ENCODE measurements around the gene LOXL3. TPM values are rescaled to one million over a fixed set of nuclear protein-coding genes. Genes with fewer than 3 reads are reported as not detected.
"Not testable (repeated sequence)": the region's sequence is repeated elsewhere in the genome, so short reads cannot be mapped to it uniquely, and the experiment has no call there.

Gene LOXL3
- total RNA-seq, 1 experiment from 2014 or later: 3.1 TPM

GRCh38 chr2:74573747-74574562 is 20.2 kb upstream of the LOXL3 start:
- peak; percentile 70 for DNase-seq (ENCODE audit: extremely low read depth, low read depth)

- no peak for DNase-seq (ENCODE audit: extremely low read depth, low read depth)
These were observed 18.6 kb upstream of the LOXL3 start for GRCh38 chr2:74572178-74572925.

DNA sequence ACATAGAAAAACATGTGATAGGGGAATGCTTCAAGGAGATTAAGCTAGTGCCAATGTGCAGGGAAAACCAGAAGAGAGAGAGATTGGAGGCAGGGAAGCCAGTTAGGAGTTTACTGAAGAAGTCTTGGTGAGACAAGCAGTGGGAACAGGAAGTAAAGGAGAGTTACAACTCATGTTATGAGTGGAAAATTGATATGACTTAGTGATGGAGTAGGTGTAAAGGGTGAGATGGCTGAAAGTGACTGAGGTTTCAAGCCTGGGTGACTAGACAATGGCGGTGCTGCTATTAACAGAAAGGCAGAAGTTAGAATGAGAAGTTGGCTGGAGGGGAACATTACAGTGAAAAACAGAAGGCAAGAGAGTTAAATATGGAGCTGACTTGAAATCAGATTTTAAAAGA is 17.3 kb upstream of the LOXL3 start:
- no peak for DNase-seq (ENCODE audit: extremely low read depth, low read depth)

DNA sequence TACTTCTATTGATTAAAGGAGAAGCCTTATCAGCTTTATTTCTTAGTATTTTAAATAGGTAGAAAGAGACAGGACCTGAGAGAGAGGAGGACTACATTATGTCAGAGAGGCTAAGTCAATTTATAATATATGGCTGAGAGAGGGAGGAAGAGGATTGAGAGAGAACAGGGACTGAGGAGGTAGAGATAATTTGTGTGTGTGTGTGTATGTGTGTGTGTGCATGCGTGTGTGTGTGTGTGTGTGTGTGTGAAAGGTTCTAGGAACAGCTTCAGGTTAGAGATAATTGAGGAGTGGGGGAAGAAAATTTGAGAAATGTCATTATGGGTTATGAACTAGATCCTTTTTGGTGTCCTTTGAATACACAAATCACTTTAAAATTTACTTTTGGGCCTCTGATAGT is 15.9 kb upstream of the LOXL3 start:
- no peak for DNase-seq (ENCODE audit: extremely low read depth, low read depth)

DNA sequence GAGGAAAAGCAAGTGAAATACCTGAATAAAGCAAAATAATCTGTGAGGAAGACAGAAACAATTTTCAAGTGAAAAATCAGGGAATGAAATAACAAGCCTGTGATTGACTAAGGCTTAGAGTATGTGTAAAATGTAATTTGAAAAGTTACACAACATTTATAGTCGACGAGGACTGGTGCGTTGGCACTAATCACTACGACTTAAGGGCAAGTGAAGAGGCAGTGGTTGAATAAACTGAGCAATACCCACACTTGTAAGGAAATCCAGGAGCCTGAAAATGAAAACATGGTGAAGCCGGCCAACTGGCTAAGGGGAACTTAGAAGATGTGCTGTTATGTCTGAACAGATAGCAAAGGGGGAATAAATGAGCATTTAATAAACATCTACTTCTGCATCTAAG is 14.1 kb upstream of the LOXL3 start:
- DNase-seq (ENCODE audit: extremely low read depth, low read depth): peak; percentile 73

GRCh38 chr2:74566754-74567085 is 13.0 kb upstream of the LOXL3 start:
- peak; percentile 78 for DNase-seq (ENCODE audit: extremely low read depth, low read depth)

- no peak for DNase-seq (ENCODE audit: extremely low read depth, low read depth)
These were observed 12.5 kb upstream of the LOXL3 start for GRCh38 chr2:74566076-74566753.

DNA sequence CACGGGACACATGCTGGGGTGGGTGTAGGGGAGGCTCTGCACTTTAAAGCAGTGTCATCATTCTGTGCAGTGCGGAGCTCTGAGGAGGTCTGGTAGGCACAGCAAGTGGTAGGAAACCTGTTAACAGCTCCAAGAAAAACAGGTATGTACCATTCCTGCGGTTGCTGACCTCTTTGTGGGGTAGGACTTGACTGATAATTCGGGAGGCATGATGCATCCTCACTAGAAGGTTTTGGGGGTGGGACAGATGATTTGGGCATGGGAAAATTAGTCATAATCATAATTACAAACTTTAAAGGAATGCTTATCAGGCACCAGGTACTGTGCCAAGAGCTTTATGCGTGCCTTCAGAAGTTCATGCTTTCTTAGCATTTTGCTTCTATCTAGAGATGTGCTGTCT is 10.5 kb upstream of the LOXL3 start:
- no peak for DNase-seq (ENCODE audit: extremely low read depth, low read depth)

GRCh38 chr2:74562126-74562775 is 8.5 kb upstream of the LOXL3 start:
- no peak for DNase-seq (ENCODE audit: extremely low read depth, low read depth)

DNA sequence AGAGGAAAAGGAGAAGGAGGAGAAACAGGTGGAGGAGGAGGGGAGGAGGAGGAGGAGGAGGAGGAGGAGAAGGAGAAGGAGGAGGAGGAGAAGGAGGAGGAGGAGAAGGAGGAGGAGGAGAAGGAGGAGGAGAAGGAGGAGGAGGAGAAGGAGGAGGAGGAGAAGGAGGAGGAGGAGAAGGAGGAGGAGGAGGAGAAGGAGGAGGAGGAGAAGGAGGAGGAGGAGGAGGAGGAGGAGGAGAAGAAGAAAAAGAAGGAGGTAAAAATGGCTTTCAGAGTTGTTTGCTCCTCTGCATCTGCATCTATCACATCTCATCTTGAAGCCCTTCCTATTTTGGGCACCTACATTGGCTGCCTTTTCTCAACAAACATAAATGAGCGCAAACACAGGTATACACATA is 7.3 kb upstream of the LOXL3 start:
- not testable (repeated sequence) for DNase-seq (ENCODE audit: extremely low read depth, low read depth)

GRCh38 chr2:74560591-74560990 is 6.8 kb upstream of the LOXL3 start:
- no peak for DNase-seq (ENCODE audit: extremely low read depth, low read depth)

GRCh38 chr2:74559912-74560311 is 6.2 kb upstream of the LOXL3 start:
- DNase-seq (ENCODE audit: extremely low read depth, low read depth): no peak

DNA sequence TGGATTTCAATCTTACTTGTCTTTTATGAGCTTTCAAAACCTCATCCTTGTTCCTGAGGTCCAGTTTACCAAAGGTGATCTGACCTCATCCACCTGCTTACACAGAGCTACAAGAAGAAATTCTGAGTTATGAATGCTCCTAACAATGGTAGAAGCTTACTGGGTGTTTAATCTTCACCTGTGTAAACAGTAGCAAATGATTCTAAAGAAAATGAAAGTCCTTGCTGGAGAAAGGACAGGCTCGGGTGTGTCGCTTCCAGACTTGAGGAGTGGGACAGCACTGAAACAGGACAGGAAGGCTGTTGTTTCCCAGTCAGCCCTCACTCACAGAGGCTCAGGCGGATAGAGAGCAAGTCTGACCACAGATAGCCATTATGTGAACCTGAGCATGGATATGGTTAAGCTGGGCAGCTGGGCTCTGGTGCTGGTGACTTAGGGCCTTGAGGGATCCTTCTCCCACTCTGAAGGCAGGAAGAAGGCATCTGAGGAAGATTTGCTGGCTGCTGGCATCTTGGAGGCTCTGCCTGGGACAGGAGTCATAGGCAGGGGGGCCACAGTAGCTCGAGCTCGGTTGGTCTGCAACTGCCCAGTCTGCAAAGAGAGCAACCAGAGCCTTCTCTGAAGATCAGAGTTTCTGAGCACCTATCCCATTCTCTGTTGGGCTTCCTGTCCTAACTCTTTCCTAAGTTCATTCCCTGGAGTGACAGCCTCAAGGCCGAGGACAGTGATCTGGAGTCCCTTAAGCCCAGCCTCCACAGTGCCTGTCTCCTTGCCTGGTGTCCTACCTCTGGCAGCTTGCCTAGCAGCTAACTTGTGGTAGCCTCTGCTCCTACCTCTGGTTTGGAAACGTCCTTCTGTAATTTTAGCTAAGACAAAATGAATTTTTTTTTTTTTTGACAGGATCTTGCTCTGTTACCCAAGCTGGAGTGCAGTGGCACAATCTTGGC is 4.8 kb upstream of the LOXL3 start:
- no peak for DNase-seq (ENCODE audit: extremely low read depth, low read depth)

DNA sequence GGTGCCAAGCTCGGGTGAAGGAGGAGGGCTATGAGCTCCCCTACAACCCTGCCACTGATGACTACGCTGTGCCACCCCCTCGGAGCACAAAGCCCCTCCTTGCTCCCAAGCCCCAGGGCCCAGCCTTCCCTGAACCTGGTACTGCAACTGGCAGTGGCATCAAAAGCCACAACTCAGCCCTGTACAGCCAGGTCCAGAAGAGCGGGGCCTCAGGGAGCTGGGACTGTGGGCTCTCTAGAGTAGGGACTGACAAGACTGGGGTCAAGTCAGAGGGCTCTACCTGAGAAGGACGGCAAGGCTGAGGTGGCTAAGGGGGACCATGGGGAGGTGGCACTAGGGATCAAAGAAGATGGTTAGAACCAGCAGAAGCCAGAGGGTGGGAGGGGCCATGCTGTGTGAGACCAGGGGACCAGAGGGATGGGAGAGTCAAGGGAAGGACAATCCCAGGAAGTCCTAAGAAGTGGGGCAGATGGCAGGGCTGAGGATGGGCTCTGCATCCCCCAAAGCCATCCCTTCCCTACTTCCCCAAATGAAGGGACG is 3.2 kb upstream of the LOXL3 start:
- no peak for DNase-seq (ENCODE audit: extremely low read depth, low read depth)

GRCh38 chr2:74556159-74556558 is 2.4 kb upstream of the LOXL3 start:
- no peak for DNase-seq (ENCODE audit: extremely low read depth, low read depth)

DNA sequence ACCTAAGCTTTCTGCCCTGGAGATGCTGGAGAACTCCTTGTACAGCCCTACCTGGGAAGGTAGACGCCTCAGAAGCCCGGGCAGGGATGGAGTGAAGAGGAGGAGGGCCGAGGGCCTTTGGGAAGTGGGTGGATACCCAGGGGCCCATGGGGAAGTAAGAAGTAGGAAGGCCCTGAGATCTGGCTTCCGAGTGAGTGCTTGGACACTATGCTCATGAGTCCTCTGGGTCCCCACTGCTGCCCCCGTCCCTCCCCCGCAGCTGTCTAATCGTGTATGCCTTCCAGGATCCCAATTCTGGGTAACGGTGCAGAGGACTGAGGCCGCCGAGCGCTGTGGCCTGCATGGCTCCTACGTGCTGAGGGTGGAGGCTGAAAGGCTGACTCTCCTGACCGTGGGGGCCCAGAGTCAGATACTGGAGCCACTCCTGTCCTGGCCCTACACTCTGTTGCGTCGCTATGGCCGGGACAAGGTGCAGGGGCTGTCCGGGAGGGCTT is 1.9 kb upstream of the LOXL3 start:
- no peak for DNase-seq (ENCODE audit: extremely low read depth, low read depth)

DNA sequence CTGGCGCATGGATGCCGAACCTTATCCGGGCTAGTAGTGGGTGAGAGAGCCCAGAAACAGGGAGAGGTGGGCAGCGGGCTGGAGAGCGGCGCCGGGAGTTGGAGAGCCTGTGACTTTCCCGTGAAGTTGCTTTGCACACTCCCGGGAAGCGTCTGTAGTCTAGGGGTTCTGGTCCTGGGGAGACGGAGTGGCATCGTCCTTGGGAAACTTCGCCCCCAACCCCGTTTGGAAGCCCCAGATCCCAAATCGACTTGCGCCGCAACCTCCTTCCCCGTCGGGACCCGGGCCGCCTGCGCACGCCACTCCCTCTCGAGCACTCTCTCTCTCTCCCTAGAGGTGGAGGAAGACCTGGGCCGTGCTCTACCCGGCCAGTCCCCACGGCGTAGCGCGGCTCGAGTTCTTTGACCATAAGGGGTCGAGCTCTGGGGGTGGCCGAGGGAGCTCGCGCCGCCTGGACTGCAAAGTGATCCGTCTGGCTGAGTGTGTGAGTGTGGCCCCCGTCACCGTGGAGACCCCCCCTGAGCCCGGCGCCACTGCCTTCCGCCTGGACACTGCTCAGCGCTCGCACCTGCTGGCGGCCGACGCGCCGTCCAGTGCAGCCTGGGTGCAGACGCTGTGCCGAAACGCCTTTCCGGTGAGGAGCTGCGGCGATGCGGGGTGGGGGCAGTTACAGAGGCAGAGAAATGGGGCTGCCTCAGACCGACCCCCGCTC is 1.2 kb upstream of the LOXL3 start:
- no peak for DNase-seq (ENCODE audit: extremely low read depth, low read depth)

DNA sequence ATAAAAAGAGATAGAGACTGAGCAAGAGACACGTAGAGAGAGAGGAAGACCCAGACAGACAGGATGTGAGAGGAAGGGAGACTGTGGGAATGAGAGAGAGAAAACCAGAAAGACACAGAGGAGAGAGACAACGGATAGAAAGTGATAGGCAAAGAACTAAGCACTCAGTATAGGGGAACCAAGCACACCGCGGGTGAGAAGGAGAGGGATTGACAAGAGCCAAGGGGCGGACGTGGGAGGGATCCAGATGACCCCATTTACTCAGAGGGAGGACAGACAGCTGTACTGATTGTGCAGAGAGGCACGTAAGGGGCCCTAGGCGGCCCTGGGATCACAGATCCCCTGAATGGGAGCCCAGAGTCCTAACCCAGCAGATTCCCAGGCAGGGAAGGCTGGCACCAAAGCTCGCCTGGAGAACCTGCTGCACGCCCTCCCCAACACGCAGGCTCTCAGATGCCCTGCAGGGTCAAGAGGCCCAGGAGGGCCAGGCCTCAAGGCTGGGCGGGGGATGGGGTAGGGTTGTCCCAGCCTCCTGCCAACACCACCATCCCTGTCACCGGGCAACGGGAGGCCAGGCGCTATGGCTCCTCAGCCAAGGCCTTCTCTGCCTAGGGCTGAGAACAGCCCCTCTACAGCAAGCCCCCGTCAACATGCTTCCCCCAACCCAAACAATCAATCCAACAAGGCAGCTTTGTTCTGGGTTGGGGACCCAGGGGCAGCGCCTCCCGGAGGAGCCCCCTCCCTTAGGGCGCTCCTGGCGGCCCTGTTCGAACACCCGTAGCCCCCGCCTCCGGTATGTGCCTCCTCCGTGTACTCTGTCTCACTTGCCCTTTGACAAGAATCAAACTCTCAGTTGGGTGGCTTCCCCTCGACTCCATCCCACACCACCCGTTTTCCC is 579 bp downstream of the LOXL3 start:
- DNase-seq (ENCODE audit: extremely low read depth, low read depth): no peak

All from NCI-H460 (cell line).